Gastroesophageal sphincter (tissue), 3 donors: ENCODE measurements around the gene AHDC1.
A peak's percentile ranks its signal among the peaks of the same experiment; 100 is the strongest.

Experiments used
- POLR2A ChIP-seq, 2 donors: fragments of 450-650 bp; IDR thresholded peaks; one replicate each; pipeline ENCODE4 v1.6.1; 2017; ENCODE audit warnings: antibody characterized with exemption in 2 of 2, mild to moderate bottlenecking in 2 of 2, moderate library complexity in 1 of 2
- POLR2AphosphoS5 ChIP-seq: sonication (generic); formaldehyde crosslinking; IDR thresholded peaks from one replicate; pipeline ENCODE4 v1.6.1; 2017; ENCODE audit warnings: antibody characterized with exemption
- TF ChIP-seq, protein P1 (sequence below), 4 experiments: fragments of 200-600 bp in 2 of 4; fragments of 450-650 bp in 2 of 4; sonication (generic) in 1 of 4; IDR thresholded peaks; one replicate each; pipeline ENCODE4 v1.5.1; 2017 to 2019; ENCODE audit warnings: antibody characterized with exemption in 4 of 4, mild to moderate bottlenecking in 2 of 4, moderate library complexity in 2 of 4

DNA sequence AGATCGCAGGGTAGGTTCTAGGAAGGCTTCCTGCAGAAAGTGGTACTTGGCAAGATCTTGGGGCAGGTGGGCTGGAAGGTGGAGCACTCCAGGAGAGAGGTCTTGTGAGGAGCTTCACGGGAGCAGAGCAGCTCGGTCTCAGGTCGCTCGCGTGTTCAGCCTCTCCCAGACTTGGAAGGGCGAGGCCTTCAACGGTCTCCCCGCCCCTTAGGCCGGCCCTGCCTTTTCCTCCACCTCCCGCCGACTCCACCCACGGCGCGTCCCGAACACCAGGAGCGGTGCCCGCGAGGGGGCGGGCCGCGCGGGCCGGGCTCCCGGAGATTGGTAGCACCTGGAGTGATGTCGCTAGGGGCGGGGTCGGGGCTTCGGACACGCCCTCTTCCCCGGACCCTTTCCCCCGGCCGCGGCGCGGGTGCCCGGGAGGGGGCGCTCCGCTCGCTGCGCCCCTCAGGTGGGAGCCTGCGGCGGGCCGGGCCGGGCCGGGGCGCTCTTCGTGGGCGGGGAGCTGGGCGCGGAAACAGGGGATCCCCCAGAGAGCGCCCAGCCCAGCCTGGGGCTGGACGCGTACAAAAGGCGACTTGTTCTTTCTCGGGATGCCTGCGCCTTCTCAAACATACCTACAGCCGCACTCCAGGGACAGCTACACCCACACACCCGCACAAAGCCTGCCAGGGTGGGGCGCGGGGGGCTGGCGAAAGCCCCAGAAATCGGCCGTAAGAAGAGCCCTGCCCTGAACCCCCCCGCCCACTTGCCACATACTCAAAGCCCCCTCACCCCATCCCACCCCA lies 35.5 kb downstream of the AHDC1 start:
- TF ChIP-seq, protein P1, sequence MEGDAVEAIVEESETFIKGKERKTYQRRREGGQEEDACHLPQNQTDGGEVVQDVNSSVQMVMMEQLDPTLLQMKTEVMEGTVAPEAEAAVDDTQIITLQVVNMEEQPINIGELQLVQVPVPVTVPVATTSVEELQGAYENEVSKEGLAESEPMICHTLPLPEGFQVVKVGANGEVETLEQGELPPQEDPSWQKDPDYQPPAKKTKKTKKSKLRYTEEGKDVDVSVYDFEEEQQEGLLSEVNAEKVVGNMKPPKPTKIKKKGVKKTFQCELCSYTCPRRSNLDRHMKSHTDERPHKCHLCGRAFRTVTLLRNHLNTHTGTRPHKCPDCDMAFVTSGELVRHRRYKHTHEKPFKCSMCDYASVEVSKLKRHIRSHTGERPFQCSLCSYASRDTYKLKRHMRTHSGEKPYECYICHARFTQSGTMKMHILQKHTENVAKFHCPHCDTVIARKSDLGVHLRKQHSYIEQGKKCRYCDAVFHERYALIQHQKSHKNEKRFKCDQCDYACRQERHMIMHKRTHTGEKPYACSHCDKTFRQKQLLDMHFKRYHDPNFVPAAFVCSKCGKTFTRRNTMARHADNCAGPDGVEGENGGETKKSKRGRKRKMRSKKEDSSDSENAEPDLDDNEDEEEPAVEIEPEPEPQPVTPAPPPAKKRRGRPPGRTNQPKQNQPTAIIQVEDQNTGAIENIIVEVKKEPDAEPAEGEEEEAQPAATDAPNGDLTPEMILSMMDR (IDR thresholded peaks at IDR 0.05) = peak in 3 of 4 experiments; percentile 76 to 91 (median 84)
- TF ChIP-seq POLR2A (IDR thresholded peaks at IDR 0.05) (peak in 1 of 2 donors; percentile 15), POLR2AphosphoS5 (peak; percentile 87)
